GM10266 (cell line): ENCODE measurements around the gene SGCE.
A peak's percentile ranks its signal among the peaks of the same experiment; 100 is the strongest.

Experiments used
- DNase-seq: peaks from one replicate; pipeline ENCODE4 v3.0.0; 2012; ENCODE audit errors: extremely low spot score
- TF ChIP-seq, protein P1 (sequence below): IDR thresholded peaks from 2 replicates; pipeline ENCODE4 v1.5.1; 2012; ENCODE audit warnings: mild to moderate bottlenecking, low read depth; ENCODE audit not compliant: control insufficient read depth, insufficient read depth; ENCODE audit errors: missing control alignments

The SGCE gene

DNA sequence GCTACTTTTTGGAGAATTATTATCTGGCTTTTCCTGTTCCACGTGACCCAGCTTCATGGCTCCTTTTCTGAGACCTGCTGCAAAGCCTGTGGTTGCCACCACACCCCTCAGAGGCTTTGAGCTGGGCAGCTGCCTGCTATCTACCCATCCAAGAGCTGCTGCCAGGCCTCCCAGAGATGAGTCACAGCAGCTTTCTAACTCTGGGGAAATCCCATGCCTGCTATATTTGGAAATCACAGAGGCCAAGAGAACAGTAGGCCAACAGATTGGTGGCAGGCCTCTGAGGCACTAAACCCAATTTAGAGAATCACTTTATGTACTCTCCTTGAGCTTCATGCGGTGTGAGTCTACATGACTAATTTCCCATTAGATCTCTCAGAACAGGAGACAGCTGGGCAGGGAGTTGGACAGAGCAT lies 35.2 kb downstream of the SGCE start:
- TF ChIP-seq, protein P1, sequence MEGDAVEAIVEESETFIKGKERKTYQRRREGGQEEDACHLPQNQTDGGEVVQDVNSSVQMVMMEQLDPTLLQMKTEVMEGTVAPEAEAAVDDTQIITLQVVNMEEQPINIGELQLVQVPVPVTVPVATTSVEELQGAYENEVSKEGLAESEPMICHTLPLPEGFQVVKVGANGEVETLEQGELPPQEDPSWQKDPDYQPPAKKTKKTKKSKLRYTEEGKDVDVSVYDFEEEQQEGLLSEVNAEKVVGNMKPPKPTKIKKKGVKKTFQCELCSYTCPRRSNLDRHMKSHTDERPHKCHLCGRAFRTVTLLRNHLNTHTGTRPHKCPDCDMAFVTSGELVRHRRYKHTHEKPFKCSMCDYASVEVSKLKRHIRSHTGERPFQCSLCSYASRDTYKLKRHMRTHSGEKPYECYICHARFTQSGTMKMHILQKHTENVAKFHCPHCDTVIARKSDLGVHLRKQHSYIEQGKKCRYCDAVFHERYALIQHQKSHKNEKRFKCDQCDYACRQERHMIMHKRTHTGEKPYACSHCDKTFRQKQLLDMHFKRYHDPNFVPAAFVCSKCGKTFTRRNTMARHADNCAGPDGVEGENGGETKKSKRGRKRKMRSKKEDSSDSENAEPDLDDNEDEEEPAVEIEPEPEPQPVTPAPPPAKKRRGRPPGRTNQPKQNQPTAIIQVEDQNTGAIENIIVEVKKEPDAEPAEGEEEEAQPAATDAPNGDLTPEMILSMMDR = no peak
- DNase-seq = peak; percentile 53

DNA sequence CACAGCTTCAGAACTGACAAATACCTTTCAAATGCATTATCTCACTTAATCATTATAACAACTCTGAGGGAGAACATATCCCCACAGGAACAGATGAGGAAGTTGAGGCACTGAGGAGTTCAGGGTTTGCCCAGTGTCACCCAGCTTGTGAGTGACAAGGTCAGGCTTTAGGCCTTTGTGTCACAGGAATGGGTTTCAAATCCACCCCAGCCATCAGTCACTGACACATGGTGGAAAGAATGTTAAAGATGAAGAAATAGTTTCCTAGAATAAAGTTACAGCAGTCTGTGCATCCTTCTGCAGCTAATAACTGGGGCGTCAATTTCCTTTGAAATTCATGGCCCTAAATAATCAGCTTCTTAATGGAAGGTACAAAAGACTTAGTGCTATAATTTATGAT lies 37.8 kb downstream of the SGCE start:
- no peak for DNase-seq
- TF ChIP-seq, protein P1 = no peak

DNA sequence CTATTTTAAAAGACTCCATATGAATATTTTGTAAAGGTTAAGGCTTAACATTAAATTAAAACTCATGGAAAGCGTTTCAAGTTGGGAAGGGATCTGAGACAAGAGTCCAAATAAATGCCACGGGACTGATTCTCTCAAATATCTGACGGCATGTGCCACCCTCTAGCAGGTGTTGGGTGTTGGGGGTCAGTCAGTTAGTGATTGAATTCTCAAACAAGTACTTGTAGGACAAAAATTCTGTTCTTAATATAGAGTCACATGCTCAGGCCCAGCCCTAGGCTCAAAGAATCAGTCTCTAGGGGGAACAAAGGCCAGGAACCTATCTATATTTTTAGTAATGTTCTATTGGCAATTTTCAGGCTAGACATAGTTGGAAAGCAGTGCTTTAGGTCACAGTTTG lies 39.1 kb downstream of the SGCE start:
- TF ChIP-seq, protein P1 = no peak
- DNase-seq = no peak

DNA sequence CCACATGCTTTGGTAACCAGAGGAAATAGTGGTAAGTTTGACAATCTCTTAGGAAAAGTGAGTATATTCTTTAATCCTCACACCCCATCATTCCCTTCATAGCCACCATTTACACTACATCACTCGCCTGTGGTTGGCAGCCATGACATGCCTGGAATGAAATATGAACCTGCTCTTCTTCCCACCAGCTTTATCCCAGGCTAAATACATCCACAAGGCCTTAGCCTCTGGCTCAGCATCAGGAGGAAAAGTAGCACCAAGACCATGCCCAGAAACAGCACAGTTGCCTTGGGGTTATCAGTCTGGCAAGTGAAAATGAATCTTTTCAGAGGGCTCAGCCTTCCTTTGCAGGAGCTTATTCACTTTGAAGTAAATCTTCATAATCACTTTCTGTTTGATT lies 40.3 kb downstream of the SGCE start:
- DNase-seq = no peak
- TF ChIP-seq, protein P1 = no peak

DNA sequence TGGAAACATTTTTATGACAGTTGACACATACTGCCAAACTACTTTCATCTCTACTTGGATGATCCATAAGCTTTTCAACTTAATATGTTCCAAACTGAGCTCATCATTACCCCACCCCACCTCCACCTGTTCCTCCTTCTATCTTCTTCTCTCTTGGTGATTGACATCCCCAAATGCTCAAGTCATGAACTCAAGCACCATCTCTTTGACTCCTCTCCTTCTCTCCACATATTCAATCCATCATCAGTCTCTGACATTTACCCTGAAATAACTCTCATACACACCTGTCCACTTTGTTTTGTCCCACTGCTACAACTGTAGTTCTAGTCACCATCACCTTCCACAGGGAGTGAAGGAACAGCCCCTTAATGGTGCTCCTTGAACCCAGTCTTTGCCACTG lies 43.3 kb downstream of the SGCE start:
- DNase-seq = no peak
- TF ChIP-seq, protein P1 = no peak

DNA sequence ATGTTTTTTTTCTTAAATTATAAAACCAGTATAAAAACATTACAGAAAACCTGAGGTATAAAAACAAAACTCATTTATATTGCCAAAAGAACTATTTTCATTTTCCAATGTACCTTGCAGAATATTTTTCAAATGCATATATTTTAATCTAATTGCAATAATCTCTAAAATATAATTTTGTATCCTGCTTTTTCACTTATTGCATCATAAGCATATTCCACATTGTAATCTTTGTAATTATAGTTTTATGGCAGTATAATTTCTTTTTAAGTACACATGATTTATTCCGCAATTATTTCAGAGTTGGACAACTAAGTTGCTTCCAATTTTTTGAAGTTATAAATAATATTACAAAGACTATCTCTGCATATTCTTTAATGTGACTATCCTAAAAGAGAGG lies 43.7 kb downstream of the SGCE start:
- TF ChIP-seq, protein P1 = no peak
- DNase-seq = no peak

DNA sequence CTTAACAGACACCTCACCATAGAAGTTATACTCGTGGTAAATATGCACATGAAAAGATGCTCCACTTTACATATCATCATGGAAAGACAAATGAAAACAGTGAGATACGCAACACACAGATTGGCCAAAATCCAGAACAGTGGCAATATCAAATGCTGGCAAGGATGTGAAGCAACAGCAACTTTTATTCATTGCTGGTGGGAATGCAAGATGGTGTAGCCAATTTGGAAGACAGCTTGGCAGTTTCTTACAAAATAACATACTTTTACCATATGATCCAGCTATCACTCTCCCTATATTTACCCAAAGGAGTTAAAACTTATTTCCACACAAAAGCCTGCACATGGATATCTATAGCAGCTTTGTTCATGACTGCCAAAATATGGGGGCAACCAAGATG lies 46.4 kb downstream of the SGCE start:
- no peak for DNase-seq
- TF ChIP-seq, protein P1 = no peak
